HFF-Myc (cell line): ENCODE measurements around the gene CTU2.
A peak's percentile ranks its signal among the peaks of the same experiment; 100 is the strongest.
"Not testable (repeated sequence)": the region's sequence is repeated elsewhere in the genome, so short reads cannot be mapped to it uniquely, and the experiment has no call there.

Experiments used
- DNase-seq: peaks from one replicate; pipeline ENCODE4 v3.0.0-alpha.2; 2011; ENCODE audit warnings: low read depth; ENCODE audit errors: extremely low read depth
- H3K4me3 ChIP-seq: replicated peaks from 2 replicates; pipeline ENCODE4 v1.5.1; 2011; ENCODE audit warnings: low read depth, mild to moderate bottlenecking, control low read depth, low read length
- TF ChIP-seq, protein P1 (sequence below): IDR thresholded peaks from 2 replicates; pipeline ENCODE4 v1.5.1; 2012; ENCODE audit warnings: mild to moderate bottlenecking, low read depth, low read length, control low read depth; ENCODE audit errors: missing control alignments

CTU2 gene

DNA sequence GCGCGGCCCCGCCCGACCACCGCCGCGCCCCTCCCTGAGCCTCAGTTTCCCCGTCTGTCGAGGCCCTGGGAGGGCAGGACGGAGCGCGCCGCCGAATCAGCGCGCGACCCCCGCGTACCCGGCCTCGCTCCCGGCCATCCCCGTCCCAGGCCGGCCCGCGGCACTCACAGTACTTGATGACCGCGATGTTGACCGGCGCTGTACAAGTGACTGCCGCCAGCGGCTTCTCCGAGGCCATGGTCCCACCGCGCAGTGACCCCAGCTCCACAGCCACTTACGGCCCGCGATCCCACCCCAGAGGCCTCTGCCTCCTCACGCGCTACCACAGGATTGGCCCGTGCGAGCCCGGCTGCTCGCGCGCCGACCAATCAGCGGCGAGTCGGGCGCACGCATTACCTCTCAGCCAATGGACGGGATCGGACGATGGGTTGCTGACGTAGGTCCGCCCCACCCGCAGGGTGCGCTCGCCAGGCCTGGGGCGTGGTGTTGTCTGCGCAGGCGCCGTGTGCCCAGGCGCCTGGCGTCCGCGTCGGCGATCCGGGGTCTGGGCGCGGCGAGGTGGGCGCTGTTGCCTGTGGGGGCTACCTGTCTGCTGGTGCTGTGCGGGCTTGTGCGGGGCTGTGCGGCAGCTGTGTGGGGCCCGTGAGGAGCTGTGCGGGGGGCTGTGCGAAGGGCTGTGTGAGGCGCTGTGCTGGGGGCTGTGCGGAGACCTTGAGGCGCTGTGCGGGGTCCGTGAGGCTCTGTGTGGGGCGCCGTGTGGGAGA, 43.3 kb upstream of the CTU2 start, which contains the start of gene MVD:
MVD (minus strand) TSS at position 249 of the 764 bp plus-strand sequence; CDS start at position 238, 11 bp downstream.
- H3K4me3 ChIP-seq: peak within 1 kb of the TSS; percentile 83
- TF ChIP-seq, protein P1, sequence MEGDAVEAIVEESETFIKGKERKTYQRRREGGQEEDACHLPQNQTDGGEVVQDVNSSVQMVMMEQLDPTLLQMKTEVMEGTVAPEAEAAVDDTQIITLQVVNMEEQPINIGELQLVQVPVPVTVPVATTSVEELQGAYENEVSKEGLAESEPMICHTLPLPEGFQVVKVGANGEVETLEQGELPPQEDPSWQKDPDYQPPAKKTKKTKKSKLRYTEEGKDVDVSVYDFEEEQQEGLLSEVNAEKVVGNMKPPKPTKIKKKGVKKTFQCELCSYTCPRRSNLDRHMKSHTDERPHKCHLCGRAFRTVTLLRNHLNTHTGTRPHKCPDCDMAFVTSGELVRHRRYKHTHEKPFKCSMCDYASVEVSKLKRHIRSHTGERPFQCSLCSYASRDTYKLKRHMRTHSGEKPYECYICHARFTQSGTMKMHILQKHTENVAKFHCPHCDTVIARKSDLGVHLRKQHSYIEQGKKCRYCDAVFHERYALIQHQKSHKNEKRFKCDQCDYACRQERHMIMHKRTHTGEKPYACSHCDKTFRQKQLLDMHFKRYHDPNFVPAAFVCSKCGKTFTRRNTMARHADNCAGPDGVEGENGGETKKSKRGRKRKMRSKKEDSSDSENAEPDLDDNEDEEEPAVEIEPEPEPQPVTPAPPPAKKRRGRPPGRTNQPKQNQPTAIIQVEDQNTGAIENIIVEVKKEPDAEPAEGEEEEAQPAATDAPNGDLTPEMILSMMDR: peak; percentile 5
- DNase-seq: peak; percentile 89

DNA sequence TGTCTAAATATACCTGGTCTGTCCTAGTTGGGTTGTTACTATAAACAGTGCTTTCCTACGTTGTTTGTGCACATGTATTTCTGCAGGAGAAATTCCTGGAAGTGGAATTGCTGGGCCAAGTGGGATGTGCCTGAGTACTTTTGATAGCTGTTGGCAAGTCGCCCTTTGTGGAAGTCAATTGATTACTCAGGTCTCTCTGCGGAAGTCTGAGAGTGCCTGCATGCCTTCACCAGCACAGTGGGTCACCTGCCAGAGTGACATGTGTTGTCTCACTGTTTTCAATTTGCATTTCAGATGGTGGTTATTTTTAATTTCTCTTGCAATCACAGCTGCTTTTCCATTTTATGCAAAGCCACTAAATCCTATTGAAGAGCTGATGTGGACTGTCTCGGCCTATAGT, 41.2 kb upstream of the CTU2 start:
- TF ChIP-seq, protein P1: no peak
- DNase-seq: no peak
- no peak overlapping the region for H3K4me3 ChIP-seq

DNA sequence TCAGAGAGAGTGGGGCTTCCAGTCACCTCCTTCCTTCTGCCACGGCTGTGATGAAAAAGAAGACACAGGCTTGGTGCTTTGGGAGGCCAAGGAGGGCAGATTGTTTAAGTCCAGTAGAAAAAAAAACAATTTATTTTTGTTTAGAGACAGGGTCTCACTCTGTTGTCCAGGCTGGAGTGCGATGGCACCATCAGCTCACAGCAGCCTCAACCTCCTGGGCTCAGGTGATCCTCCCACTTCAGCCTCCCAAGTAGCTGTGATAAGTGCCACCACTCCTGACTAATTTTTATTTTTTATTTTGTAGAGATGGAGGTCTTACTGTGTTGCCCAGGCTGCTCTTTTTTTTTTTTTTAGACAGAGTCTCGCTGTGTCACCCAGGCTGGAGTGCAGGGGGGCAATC, 40.7 kb upstream of the CTU2 start:
- TF ChIP-seq, protein P1: no peak
- H3K4me3 ChIP-seq: no peak overlapping the region
- no peak for DNase-seq

- H3K4me3 ChIP-seq: no peak overlapping the region
- no peak for DNase-seq
- TF ChIP-seq, protein P1: no peak
Measured at GRCh38 chr16:88667461-88667860, 38.8 kb upstream of the CTU2 start.

- not testable (repeated sequence) for H3K4me3 ChIP-seq, DNase-seq
Measured at GRCh38 chr16:88669493-88669892, 36.8 kb upstream of the CTU2 start.

DNA sequence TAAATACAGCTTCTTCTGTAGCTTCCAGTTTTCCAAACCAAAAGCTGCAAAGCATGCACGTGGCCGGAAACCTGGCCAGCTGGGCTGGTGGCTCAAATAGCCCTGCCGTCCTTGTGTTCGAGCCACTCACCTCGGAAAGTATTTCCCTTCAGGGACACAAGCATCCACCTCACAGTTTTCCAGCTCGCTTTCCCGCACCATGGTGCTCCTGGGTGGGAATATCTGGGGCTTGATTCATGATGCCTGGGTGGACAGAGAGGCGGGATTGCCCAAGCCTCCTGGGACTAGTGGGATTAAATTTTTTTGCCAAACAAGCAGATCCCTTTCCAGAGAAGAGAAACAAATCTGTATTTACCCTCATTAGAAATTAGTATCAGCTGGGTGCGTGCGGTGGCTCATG, 36.3 kb upstream of the CTU2 start:
- no peak for DNase-seq
- no peak overlapping the region for H3K4me3 ChIP-seq
- TF ChIP-seq, protein P1: no peak

- DNase-seq: no peak
- H3K4me3 ChIP-seq: no peak overlapping the region
- TF ChIP-seq, protein P1: no peak
Measured at GRCh38 chr16:88671806-88672205, 34.5 kb upstream of the CTU2 start.
